Measurements from ENCODE around the gene CNPY1. TPM values are rescaled to one million over a fixed set of nuclear protein-coding genes. Genes with fewer than 3 reads are reported as not detected.

Gene CNPY1
- total RNA-seq, 4 donors from 2014 or later: not detected

- Histone ChIP-seq H3K36me3 (no peaks in the 10 kb centered on the region), H3K4me3 (no peak overlapping the region), H3K9me3 (no peaks in the 10 kb centered on the region), H3K27me3 (peaks cover 64% of the 10 kb centered on the region), H3K4me1 (no peaks in the 10 kb centered on the region), H3K27ac (no peak overlapping the region)
- WGBS, 2 donors (ENCODE audit: low coverage in 1 of 2): 59% methylated on average over 4 of the region's 21 CpGs; no CpG with 5 or more reads in 1 of the 2 donors
- TF ChIP-seq EP300 (IDR thresholded peaks at IDR 0.05): no peak
- no peak for TF ChIP-seq CTCF (IDR thresholded peaks at IDR 0.05)
- no peak for TF ChIP-seq POLR2A (IDR thresholded peaks at IDR 0.05)
- TF ChIP-seq POLR2AphosphoS5 (IDR thresholded peaks at IDR 0.05): no peak
- no peak for ATAC-seq
Observed at GRCh38 chr7:155543011-155543876, 3.1 kb downstream of the CNPY1 start.

GRCh38 chr7:155541986-155542675 lies 4.2 kb downstream of the CNPY1 start:
- peaks cover 64% of the 10 kb centered on the region for H3K27me3 ChIP-seq

GRCh38 chr7:155540553-155540952 lies 5.8 kb downstream of the CNPY1 start:
- H3K4me1 ChIP-seq: no peaks in the 10 kb centered on the region
- TF ChIP-seq POLR2AphosphoS5 (IDR thresholded peaks at IDR 0.05) (no peak), POLR2A (IDR thresholded peaks at IDR 0.05) (no peak), EP300 (IDR thresholded peaks at IDR 0.05) (no peak), CTCF (IDR thresholded peaks at IDR 0.05) (no peak)
- no peak for ATAC-seq
- peaks cover 0 to 3% (median 0%) of the 10 kb centered on the region in 3 donors for H3K9me3 ChIP-seq
- H3K27ac ChIP-seq: no peak overlapping the region
- no peaks in the 10 kb centered on the region for H3K36me3 ChIP-seq
- 62 to 64% methylated on average over 6 to 8 of the region's 12 CpGs for WGBS, 2 donors (ENCODE audit: low coverage in 1 of 2)
- no peak overlapping the region for H3K4me3 ChIP-seq
- H3K27me3 ChIP-seq: peaks cover 71% of the 10 kb centered on the region

More at GRCh38 chr7:155541986-155542675, 4.2 kb downstream of the CNPY1 start:
- Histone ChIP-seq H3K9me3 (no peaks in the 10 kb centered on the region), H3K4me3 (no peak overlapping the region), H3K4me1 (no peaks in the 10 kb centered on the region), H3K27ac (no peak overlapping the region), H3K36me3 (no peaks in the 10 kb centered on the region)
- WGBS, 2 donors (ENCODE audit: low coverage in 1 of 2): 92% methylated on average over 2 of the region's 19 CpGs; no CpG with 5 or more reads in 1 of the 2 donors
- TF ChIP-seq CTCF (IDR thresholded peaks at IDR 0.05): no peak
- no peak for TF ChIP-seq POLR2AphosphoS5 (IDR thresholded peaks at IDR 0.05)
- TF ChIP-seq POLR2A (IDR thresholded peaks at IDR 0.05): no peak
- no peak for TF ChIP-seq EP300 (IDR thresholded peaks at IDR 0.05)
- no peak for ATAC-seq

- 20% methylated on average over 1 of the region's 9 CpGs; no CpG with 5 or more reads in 1 of the 2 donors for WGBS, 2 donors (ENCODE audit: low coverage in 1 of 2)
- TF ChIP-seq EP300 (IDR thresholded peaks at IDR 0.05): no peak
- no peak for TF ChIP-seq POLR2A (IDR thresholded peaks at IDR 0.05)
- no peak for TF ChIP-seq CTCF (IDR thresholded peaks at IDR 0.05)
- TF ChIP-seq POLR2AphosphoS5 (IDR thresholded peaks at IDR 0.05): no peak
- no peak overlapping the region for H3K27ac ChIP-seq
- peaks cover 88% of the 10 kb centered on the region for H3K27me3 ChIP-seq
- no peak for ATAC-seq
- H3K36me3 ChIP-seq: no peaks in the 10 kb centered on the region
- no peak overlapping the region for H3K4me3 ChIP-seq
- H3K4me1 ChIP-seq: peaks cover 0 to 12% (median 3%) of the 10 kb centered on the region in 3 donors
- H3K9me3 ChIP-seq: peaks cover 0 to 3% (median 0%) of the 10 kb centered on the region in 3 donors
Observed at GRCh38 chr7:155538293-155538692, 8.1 kb downstream of the CNPY1 start.
